Left forelimb (tissue), 1 donor: ENCODE data around the gene PHF24.

Source experiments
- DNase-seq: peaks from one replicate; pipeline ENCODE4 v3.0.0-alpha.2; 2018; ENCODE audit warnings: low spot score

Gene PHF24

GRCh38 chr9:34983209-34983608, 25.1 kb downstream of the PHF24 start:
- no peak for DNase-seq

GRCh38 chr9:34984049-34984448, 26.0 kb downstream of the PHF24 start:
- DNase-seq = no peak

GRCh38 chr9:34985311-34985899, 27.3 kb downstream of the PHF24 start:
- no peak for DNase-seq

GRCh38 chr9:34986540-34987047, 28.5 kb downstream of the PHF24 start:
- no peak for DNase-seq

GRCh38 chr9:34987160-34987901, 29.2 kb downstream of the PHF24 start:
- no peak for DNase-seq

GRCh38 chr9:34988218-34989002, 30.3 kb downstream of the PHF24 start:
- DNase-seq = no peak

GRCh38 chr9:34989003-34989945, 31.2 kb downstream of the PHF24 start, which contains the start of gene DNAJB5:
Gene DNAJB5, plus strand, starts transcription at chr9:34989745. Its CDS starts 886 bp downstream, at chr9:34990631.
- DNase-seq = peak; percentile 98

GRCh38 chr9:34989946-34990635, 32.0 kb downstream of the PHF24 start:
- DNase-seq = peak; percentile 76

GRCh38 chr9:34990908-34991606, 33.0 kb downstream of the PHF24 start:
- DNase-seq = no peak

- no peak for DNase-seq
Observed at GRCh38 chr9:34991607-34992375, 33.7 kb downstream of the PHF24 start.

GRCh38 chr9:34992376-34992951, 34.4 kb downstream of the PHF24 start:
- DNase-seq = no peak

- peak; percentile 80 for DNase-seq
Observed at GRCh38 chr9:34993502-34994259, 35.6 kb downstream of the PHF24 start.

- DNase-seq = no peak
Observed at GRCh38 chr9:34994260-34994899, 36.3 kb downstream of the PHF24 start.

- DNase-seq = no peak
Observed at GRCh38 chr9:34994900-34995669, 37.0 kb downstream of the PHF24 start.

GRCh38 chr9:34995670-34996060, 37.6 kb downstream of the PHF24 start:
- DNase-seq = no peak

- no peak for DNase-seq
Observed at GRCh38 chr9:34996181-34996904, 38.3 kb downstream of the PHF24 start.
